Measurements from ENCODE around the gene GLDC.

The GLDC gene

DNA sequence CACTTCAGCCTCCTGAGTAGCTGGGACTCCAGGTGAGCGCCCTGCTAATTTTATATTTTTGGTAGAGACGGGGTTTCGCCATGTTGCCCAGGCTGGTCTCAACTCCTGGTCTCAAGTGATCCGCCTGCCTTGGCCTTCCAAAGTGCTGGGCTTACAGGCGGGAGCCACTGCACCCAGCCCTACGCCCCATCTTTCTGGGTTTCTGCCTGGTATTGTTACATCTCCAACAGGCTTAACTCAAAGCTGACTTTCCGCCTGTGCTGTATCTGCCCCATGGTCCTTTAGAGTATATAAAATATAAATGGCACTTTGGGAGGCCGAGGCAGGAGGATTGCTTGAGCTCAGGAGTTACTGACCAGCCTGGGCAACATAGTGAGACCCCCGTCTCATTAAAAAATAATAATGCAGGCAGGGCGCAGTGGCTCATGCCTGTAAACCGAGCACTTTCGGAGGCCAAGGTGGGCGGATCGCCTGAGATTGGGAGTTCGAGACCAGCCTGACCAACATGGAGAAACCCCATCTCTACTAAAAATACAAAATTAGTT, 36.5 kb upstream of the GLDC start:
- TF ChIP-seq CTCF (conservative IDR thresholded peaks at IDR 0.05; ENCODE audit: low read length): no peak
- DNase-seq (ENCODE audit: low read depth): peak; percentile 9
- peak overlapping the region; percentile 86 for H3K4me3 ChIP-seq (ENCODE audit: low read length)

- peak; percentile 96 for DNase-seq (ENCODE audit: low read depth)
- TF ChIP-seq CTCF (conservative IDR thresholded peaks at IDR 0.05; ENCODE audit: low read length): no peak
- peak overlapping the region; percentile 86 for H3K4me3 ChIP-seq (ENCODE audit: low read length)
These were observed 35.8 kb upstream of the GLDC start for GRCh38 chr9:6681147-6681956.

DNA sequence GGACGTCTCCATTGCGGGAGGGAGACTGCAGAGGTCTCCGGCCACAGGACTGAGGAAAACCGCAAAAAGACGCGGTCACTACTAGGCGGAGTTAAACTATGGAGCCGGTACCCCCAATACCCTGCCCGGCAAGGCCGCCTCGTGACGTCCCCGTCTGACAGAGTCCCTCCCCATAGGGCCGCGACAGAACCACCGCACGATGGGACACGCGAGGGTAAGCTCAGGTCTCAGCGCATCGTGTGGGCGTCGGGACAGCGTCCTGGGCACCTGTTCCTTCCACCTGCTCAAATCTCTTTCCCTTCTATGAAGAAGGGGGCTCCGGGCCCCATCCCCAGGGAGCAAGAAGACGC, 35.2 kb upstream of the GLDC start:
- H3K4me3 ChIP-seq (ENCODE audit: low read length): peak overlapping the region; percentile 86
- DNase-seq (ENCODE audit: low read depth): peak; percentile 35
- no peak for TF ChIP-seq CTCF (conservative IDR thresholded peaks at IDR 0.05; ENCODE audit: low read length)

- DNase-seq (ENCODE audit: low read depth): no peak
- no peak overlapping the region for H3K4me3 ChIP-seq (ENCODE audit: low read length)
- no peak for TF ChIP-seq CTCF (conservative IDR thresholded peaks at IDR 0.05; ENCODE audit: low read length)
These were observed 32.3 kb upstream of the GLDC start for GRCh38 chr9:6677803-6678202.

DNA sequence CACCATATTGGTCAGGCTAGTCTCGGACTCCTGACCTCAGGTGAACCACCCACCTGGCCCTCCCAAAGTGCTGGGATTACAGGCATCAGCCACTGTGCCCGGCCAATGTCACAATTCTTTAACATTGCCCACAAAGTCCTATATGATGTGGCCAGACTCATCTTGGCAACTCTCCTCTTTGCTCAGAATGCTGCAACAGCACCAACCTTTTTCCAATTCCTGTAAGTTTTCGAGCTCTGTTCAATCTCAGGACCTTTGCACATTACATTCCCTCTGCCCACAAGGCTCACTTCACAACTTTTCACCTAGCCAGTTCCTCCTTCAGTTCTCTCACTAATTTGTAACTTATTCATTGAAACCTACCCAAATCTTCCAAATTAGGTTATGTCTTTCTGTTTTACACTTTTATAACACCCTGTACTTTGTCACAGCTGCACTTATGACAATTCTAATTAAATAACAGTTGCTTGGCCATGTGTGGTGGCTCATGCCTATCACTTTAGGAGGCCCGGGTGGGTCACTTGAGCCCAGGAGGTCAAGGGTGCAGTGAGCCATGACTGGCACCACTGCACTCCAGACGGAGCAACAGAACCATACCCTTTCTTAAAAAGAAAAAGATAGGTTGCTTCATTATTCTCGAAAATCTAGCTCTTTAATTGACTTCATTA, 30.9 kb upstream of the GLDC start:
- no peak overlapping the region for H3K4me3 ChIP-seq (ENCODE audit: low read length)
- no peak for DNase-seq (ENCODE audit: low read depth)
- no peak for TF ChIP-seq CTCF (conservative IDR thresholded peaks at IDR 0.05; ENCODE audit: low read length)

DNA sequence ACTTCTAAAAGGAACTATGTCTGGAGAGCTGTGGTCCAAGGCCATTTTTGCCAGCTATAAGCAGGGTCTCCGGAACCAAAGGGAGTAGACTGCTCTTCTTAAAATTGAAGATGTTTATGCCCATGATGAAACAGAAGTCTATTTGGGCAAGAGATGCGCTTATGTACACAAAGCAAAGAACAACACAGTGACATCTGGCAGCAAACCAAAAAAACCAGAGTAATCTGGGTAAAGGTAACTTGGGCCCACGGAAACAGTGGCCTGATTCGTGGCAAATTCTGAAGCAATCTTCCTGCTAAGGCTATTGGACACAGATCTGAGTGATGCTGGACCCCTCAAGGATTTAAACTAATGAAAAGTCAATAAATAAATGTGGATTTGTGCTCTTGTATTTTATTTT, 29.7 kb upstream of the GLDC start:
- no peak overlapping the region for H3K4me3 ChIP-seq (ENCODE audit: low read length)
- DNase-seq (ENCODE audit: low read depth): no peak
- TF ChIP-seq CTCF (conservative IDR thresholded peaks at IDR 0.05; ENCODE audit: low read length): no peak
